ENCODE data around the gene TNKS2. TPM values are rescaled to one million over a fixed set of nuclear protein-coding genes. Genes with fewer than 3 reads are reported as not detected.

Gene TNKS2
- total and polyA plus RNA-seq, 2 of the 13 experiments (the other 11 are each of a cell fraction or from before 2014, with no cell fraction given) = 15.2 to 19.4 TPM

DNA sequence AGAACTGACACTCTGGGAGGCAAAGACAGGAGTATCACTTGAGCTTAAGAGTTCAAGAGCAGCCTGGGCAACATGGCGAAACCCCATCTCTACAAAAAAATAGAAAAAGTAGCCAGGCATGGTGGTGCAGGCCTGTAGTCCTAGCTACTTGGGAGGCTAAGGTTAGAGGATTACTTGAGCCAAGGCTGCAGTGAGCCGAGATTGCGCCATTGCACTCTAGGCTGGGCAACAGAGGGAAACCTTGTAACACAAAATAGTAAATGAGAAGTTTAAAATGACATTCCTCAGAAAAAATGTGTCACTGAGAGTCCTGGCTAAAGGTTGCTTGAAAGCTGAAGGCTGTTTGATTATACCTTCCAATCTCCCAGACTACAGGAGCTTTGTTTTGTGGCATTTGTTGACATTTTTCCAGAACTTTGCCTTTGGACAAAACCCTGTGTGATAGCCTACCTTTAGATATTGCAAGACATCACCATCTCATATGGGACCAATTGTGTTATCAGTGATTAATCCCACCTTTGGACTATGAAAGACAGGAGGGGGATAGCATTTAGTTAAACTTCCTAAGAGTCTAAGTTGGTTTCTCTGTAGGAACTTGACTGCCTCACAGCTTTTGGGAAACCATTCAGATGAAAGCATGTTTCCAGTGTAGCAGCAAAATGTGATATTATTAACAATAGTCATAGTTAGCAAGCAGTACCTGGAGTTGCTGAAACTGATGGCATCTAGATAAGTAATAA is 5.3 kb downstream of the TNKS2 start (continued):
- TF ChIP-seq, protein P1, sequence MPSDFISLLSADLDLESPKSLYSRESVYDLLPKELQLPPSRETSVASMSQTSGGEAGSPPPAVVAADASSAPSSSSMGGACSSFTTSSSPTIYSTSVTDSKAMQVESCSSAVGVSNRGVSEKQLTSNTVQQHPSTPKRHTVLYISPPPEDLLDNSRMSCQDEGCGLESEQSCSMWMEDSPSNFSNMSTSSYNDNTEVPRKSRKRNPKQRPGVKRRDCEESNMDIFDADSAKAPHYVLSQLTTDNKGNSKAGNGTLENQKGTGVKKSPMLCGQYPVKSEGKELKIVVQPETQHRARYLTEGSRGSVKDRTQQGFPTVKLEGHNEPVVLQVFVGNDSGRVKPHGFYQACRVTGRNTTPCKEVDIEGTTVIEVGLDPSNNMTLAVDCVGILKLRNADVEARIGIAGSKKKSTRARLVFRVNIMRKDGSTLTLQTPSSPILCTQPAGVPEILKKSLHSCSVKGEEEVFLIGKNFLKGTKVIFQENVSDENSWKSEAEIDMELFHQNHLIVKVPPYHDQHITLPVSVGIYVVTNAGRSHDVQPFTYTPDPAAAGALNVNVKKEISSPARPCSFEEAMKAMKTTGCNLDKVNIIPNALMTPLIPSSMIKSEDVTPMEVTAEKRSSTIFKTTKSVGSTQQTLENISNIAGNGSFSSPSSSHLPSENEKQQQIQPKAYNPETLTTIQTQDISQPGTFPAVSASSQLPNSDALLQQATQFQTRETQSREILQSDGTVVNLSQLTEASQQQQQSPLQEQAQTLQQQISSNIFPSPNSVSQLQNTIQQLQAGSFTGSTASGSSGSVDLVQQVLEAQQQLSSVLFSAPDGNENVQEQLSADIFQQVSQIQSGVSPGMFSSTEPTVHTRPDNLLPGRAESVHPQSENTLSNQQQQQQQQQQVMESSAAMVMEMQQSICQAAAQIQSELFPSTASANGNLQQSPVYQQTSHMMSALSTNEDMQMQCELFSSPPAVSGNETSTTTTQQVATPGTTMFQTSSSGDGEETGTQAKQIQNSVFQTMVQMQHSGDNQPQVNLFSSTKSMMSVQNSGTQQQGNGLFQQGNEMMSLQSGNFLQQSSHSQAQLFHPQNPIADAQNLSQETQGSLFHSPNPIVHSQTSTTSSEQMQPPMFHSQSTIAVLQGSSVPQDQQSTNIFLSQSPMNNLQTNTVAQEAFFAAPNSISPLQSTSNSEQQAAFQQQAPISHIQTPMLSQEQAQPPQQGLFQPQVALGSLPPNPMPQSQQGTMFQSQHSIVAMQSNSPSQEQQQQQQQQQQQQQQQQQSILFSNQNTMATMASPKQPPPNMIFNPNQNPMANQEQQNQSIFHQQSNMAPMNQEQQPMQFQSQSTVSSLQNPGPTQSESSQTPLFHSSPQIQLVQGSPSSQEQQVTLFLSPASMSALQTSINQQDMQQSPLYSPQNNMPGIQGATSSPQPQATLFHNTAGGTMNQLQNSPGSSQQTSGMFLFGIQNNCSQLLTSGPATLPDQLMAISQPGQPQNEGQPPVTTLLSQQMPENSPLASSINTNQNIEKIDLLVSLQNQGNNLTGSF (CRISPR knock-in tag; IDR thresholded peaks at IDR 0.05) = no peak
- TF ChIP-seq, protein P2, sequence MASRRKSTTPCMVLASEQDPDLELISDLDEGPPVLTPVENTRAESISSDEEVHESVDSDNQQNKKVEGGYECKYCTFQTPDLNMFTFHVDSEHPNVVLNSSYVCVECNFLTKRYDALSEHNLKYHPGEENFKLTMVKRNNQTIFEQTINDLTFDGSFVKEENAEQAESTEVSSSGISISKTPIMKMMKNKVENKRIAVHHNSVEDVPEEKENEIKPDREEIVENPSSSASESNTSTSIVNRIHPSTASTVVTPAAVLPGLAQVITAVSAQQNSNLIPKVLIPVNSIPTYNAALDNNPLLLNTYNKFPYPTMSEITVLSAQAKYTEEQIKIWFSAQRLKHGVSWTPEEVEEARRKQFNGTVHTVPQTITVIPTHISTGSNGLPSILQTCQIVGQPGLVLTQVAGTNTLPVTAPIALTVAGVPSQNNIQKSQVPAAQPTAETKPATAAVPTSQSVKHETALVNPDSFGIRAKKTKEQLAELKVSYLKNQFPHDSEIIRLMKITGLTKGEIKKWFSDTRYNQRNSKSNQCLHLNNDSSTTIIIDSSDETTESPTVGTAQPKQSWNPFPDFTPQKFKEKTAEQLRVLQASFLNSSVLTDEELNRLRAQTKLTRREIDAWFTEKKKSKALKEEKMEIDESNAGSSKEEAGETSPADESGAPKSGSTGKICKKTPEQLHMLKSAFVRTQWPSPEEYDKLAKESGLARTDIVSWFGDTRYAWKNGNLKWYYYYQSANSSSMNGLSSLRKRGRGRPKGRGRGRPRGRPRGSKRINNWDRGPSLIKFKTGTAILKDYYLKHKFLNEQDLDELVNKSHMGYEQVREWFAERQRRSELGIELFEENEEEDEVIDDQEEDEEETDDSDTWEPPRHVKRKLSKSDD (CRISPR knock-in tag; IDR thresholded peaks at IDR 0.05; ENCODE audit: low read depth) = no peak
- no peak for TF ChIP-seq ZNF329 (CRISPR knock-in tag; IDR thresholded peaks at IDR 0.05; ENCODE audit: low read depth)
- peak; percentile 61; the same call in 1 of the 2 replicates for TF ChIP-seq ZNF644 (CRISPR knock-in tag; IDR thresholded peaks at IDR 0.05; ENCODE audit: low read depth)
- no peak for TF ChIP-seq ZSCAN21 (CRISPR knock-in tag; IDR thresholded peaks at IDR 0.05; ENCODE audit: borderline replicate concordance)
- peak; percentile 44; the same call in 1 of the 2 replicates for TF ChIP-seq KDM1A (CRISPR knock-in tag; IDR thresholded peaks at IDR 0.05)
- TF ChIP-seq, protein P3, sequence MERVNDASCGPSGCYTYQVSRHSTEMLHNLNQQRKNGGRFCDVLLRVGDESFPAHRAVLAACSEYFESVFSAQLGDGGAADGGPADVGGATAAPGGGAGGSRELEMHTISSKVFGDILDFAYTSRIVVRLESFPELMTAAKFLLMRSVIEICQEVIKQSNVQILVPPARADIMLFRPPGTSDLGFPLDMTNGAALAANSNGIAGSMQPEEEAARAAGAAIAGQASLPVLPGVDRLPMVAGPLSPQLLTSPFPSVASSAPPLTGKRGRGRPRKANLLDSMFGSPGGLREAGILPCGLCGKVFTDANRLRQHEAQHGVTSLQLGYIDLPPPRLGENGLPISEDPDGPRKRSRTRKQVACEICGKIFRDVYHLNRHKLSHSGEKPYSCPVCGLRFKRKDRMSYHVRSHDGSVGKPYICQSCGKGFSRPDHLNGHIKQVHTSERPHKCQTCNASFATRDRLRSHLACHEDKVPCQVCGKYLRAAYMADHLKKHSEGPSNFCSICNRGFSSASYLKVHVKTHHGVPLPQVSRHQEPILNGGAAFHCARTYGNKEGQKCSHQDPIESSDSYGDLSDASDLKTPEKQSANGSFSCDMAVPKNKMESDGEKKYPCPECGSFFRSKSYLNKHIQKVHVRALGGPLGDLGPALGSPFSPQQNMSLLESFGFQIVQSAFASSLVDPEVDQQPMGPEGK (CRISPR knock-in tag; IDR thresholded peaks at IDR 0.05) = no peak
- no peak for TF ChIP-seq ZNF205 (CRISPR knock-in tag; IDR thresholded peaks at IDR 0.05)
- TF ChIP-seq, protein P4, sequence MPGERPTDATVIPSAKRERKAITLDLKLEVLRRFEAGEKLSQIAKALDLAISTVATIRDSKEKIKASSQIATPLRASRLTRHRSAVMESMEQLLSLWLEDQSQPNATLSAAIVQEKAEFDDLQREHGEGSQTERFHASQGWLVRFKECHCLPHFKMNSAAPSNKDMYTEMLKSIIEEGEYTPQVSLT (CRISPR knock-in tag; IDR thresholded peaks at IDR 0.05; ENCODE audit: borderline replicate concordance, low read depth) = no peak
- TF ChIP-seq CEBPB (IDR thresholded peaks at IDR 0.05; ENCODE audit: borderline replicate concordance, low read depth, low read length) = peak; percentile 84
- TF ChIP-seq KLF9 (CRISPR knock-in tag; IDR thresholded peaks at IDR 0.05; ENCODE audit: low read depth) = no peak
- TF ChIP-seq CBX1 (IDR thresholded peaks at IDR 0.05; ENCODE audit: low read depth) = no peak
- no peak for TF ChIP-seq RFXAP (CRISPR knock-in tag; IDR thresholded peaks at IDR 0.05; ENCODE audit: borderline replicate concordance)
- TF ChIP-seq, protein P5, sequence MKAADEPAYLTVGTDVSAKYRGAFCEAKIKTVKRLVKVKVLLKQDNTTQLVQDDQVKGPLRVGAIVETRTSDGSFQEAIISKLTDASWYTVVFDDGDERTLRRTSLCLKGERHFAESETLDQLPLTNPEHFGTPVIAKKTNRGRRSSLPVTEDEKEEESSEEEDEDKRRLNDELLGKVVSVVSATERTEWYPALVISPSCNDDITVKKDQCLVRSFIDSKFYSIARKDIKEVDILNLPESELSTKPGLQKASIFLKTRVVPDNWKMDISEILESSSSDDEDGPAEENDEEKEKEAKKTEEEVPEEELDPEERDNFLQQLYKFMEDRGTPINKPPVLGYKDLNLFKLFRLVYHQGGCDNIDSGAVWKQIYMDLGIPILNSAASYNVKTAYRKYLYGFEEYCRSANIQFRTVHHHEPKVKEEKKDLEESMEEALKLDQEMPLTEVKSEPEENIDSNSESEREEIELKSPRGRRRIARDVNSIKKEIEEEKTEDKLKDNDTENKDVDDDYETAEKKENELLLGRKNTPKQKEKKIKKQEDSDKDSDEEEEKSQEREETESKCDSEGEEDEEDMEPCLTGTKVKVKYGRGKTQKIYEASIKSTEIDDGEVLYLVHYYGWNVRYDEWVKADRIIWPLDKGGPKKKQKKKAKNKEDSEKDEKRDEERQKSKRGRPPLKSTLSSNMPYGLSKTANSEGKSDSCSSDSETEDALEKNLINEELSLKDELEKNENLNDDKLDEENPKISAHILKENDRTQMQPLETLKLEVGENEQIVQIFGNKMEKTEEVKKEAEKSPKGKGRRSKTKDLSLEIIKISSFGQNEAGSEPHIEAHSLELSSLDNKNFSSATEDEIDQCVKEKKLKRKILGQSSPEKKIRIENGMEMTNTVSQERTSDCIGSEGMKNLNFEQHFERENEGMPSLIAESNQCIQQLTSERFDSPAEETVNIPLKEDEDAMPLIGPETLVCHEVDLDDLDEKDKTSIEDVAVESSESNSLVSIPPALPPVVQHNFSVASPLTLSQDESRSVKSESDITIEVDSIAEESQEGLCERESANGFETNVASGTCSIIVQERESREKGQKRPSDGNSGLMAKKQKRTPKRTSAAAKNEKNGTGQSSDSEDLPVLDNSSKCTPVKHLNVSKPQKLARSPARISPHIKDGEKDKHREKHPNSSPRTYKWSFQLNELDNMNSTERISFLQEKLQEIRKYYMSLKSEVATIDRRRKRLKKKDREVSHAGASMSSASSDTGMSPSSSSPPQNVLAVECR (CRISPR knock-in tag; IDR thresholded peaks at IDR 0.05; ENCODE audit: borderline replicate concordance) = peak; percentile 17; the same call in 1 of the 2 replicates
